GM12878 (cell line): ENCODE results near the gene MAL. TPM values are rescaled to one million over a fixed set of nuclear protein-coding genes. Genes with fewer than 3 reads are reported as not detected.
A peak's percentile ranks its signal among the peaks of the same experiment; 100 is the strongest.

ENCODE experiments used
- BMI1 ChIP-seq: fragments of 450-650 bp; IDR thresholded peaks from 2 replicates; pipeline ENCODE4 v1.6.1; 2016; ENCODE audit warnings: mild to moderate bottlenecking, moderate library complexity, borderline replicate concordance
- CBX5 ChIP-seq: sonication (generic); IDR thresholded peaks from 2 replicates; pipeline ENCODE4 v1.6.1; 2016; ENCODE audit warnings: low read depth, moderate library complexity, mild to moderate bottlenecking, inconsistent platforms
- CEBPB ChIP-seq, 2 experiments: fragments of 150-350 bp in 1 of 2; IDR thresholded peaks; 2 replicates each; pipeline ENCODE4 v1.6.1; 2012 to 2014; ENCODE audit warnings: low read depth in 2 of 2, low read length in 2 of 2, borderline replicate concordance in 1 of 2, inconsistent platforms in 1 of 2
- CHD4 ChIP-seq: fragments of 200-600 bp; sonication (generic); IDR thresholded peaks from 2 replicates; pipeline ENCODE4 v1.6.1; 2016; ENCODE audit warnings: mild to moderate bottlenecking
- DPF2 ChIP-seq: fragments of 450-650 bp; IDR thresholded peaks from 2 replicates; pipeline ENCODE4 v1.6.1; 2017; ENCODE audit warnings: mild to moderate bottlenecking
- EP300 ChIP-seq, 2 experiments: fragments of 150-350 bp in 1 of 2; IDR thresholded peaks; 2 replicates each; pipeline ENCODE4 v1.6.1; 2011 to 2012; ENCODE audit warnings: low read depth in 2 of 2, low read length in 2 of 2, borderline replicate concordance in 1 of 2, improper control_type of control experiment in 1 of 2, inconsistent platforms in 1 of 2; ENCODE audit not compliant: control insufficient read depth in 1 of 2
- HDAC2 ChIP-seq: fragments of 200-600 bp; sonication (generic); IDR thresholded peaks from 2 replicates; pipeline ENCODE4 v1.6.1; 2017
- MTA3 ChIP-seq: IDR thresholded peaks from 2 replicates; pipeline ENCODE4 v1.6.1; 2012; ENCODE audit warnings: low read length, inconsistent platforms, borderline replicate concordance
- POLR2AphosphoS2 ChIP-seq: IDR thresholded peaks from 2 replicates; pipeline ENCODE4 v1.6.1; 2011; ENCODE audit warnings: low read depth, mild to moderate bottlenecking, low read length, improper control_type of control experiment, moderate library complexity
- POLR2AphosphoS5 ChIP-seq: IDR thresholded peaks from 2 replicates; pipeline ENCODE4 v1.6.1; 2011; ENCODE audit warnings: mild to moderate bottlenecking, low read length, inconsistent platforms
- RAD51 ChIP-seq: fragments of 450-650 bp; IDR thresholded peaks from 2 replicates; pipeline ENCODE4 v1.6.1; 2016; ENCODE audit warnings: moderate library complexity, mild to moderate bottlenecking, inconsistent platforms
- SP1 ChIP-seq: IDR thresholded peaks from one replicate; pipeline ENCODE4 v1.6.1; 2011; ENCODE audit warnings: low read depth, low read length
- SPI1 ChIP-seq: IDR thresholded peaks from 2 replicates; pipeline ENCODE4 v1.6.1; 2011; ENCODE audit warnings: low read depth, mild to moderate bottlenecking, low read length, moderate library complexity, borderline replicate concordance; ENCODE audit not compliant: insufficient read depth
- SUPT20H ChIP-seq: IDR thresholded peaks from 2 replicates; pipeline ENCODE4 v1.6.1; 2011; ENCODE audit warnings: low read depth, mild to moderate bottlenecking, low read length, moderate library complexity, borderline replicate concordance; ENCODE audit not compliant: control insufficient read depth
- TARDBP ChIP-seq: IDR thresholded peaks from 2 replicates; pipeline ENCODE4 v1.6.1; 2016; ENCODE audit warnings: borderline replicate concordance
- TCF12 ChIP-seq: IDR thresholded peaks from 2 replicates; pipeline ENCODE4 v1.6.1; 2011; ENCODE audit warnings: low read depth, mild to moderate bottlenecking, low read length
- TCF3 ChIP-seq: IDR thresholded peaks from 2 replicates; pipeline ENCODE4 v1.6.1; 2012; ENCODE audit warnings: low read depth, mild to moderate bottlenecking, low read length, borderline replicate concordance; ENCODE audit not compliant: insufficient read depth
- ZBED1 ChIP-seq: IDR thresholded peaks from 2 replicates; pipeline ENCODE4 v1.6.1; 2016; ENCODE audit warnings: borderline replicate concordance
- ZZZ3 ChIP-seq: IDR thresholded peaks from 2 replicates; pipeline ENCODE4 v1.6.1; 2011; ENCODE audit warnings: low read depth; ENCODE audit not compliant: control insufficient read depth, insufficient read length
- polyA plus RNA-seq, 11 experiments: library from polyadenylated mRNA; depleted of rRNA in 4 of 11; unstranded in 6 of 11; stranded (reverse) in 5 of 11; fragments of >200 nt; fragmentation: Nextera tagmentation in 4 of 11; fragmentation: Illumina TruSeq in 1 of 11; extraction: Ambion mirVana in 4 of 11; extraction: Trizol in 1 of 11; gene quantifications; 1 replicate in 1 of 11; 2 replicates in 10 of 11; pipeline versions ENCODE4 v1.2.1 to v1.2.3, GENCODE V29; 2011 to 2016; ENCODE audit warnings: inconsistent platforms in 2 of 11, missing spikeins in 2 of 11, low read depth in 1 of 11
- total RNA-seq, 4 experiments: library from RNA; depleted of rRNA in 3 of 4; stranded (reverse); fragments of >200 nt in 3 of 4; fragmentation: Illumina TruSeq in 1 of 4; extraction: Trizol in 1 of 4; gene quantifications; 2 replicates each; pipeline versions ENCODE4 v1.2.1 to v1.2.3, GENCODE V29; 2013 to 2021
- TF ChIP-seq, protein P1 (sequence below), 3 experiments: IDR thresholded peaks in 2 of 3; conservative IDR thresholded peaks in 1 of 3; 2 replicates each; pipeline ENCODE4 v1.5.1; 2011; ENCODE audit warnings: low read depth in 3 of 3, low read length in 3 of 3, mild to moderate bottlenecking in 3 of 3, control low read depth in 2 of 3, moderate library complexity in 2 of 3, inconsistent platforms in 1 of 3, mixed read lengths in 1 of 3; ENCODE audit not compliant: control insufficient read depth in 2 of 3, insufficient read depth in 1 of 3; ENCODE audit errors: extremely low read depth in 1 of 3
- TF ChIP-seq, protein P2 (sequence below): fragments of 450-650 bp; IDR thresholded peaks from 2 replicates; pipeline ENCODE4 v1.6.1; 2017; ENCODE audit warnings: low read depth, mild to moderate bottlenecking, moderate library complexity
- TF ChIP-seq, protein P3 (sequence below): IDR thresholded peaks from 2 replicates; pipeline ENCODE4 v1.6.1; 2012; ENCODE audit warnings: low read depth, low read length, improper control_type of control experiment
- TF ChIP-seq, protein P4 (sequence below): IDR thresholded peaks from 2 replicates; pipeline ENCODE4 v1.6.1; 2012; ENCODE audit warnings: mild to moderate bottlenecking, low read depth, low read length

MAL gene
- total and polyA plus RNA-seq, 10 of the 15 experiments (the other 5 are each of a cell fraction or from before 2014, with no cell fraction given) = 1.3 to 4.5 (median 1.7) TPM

DNA sequence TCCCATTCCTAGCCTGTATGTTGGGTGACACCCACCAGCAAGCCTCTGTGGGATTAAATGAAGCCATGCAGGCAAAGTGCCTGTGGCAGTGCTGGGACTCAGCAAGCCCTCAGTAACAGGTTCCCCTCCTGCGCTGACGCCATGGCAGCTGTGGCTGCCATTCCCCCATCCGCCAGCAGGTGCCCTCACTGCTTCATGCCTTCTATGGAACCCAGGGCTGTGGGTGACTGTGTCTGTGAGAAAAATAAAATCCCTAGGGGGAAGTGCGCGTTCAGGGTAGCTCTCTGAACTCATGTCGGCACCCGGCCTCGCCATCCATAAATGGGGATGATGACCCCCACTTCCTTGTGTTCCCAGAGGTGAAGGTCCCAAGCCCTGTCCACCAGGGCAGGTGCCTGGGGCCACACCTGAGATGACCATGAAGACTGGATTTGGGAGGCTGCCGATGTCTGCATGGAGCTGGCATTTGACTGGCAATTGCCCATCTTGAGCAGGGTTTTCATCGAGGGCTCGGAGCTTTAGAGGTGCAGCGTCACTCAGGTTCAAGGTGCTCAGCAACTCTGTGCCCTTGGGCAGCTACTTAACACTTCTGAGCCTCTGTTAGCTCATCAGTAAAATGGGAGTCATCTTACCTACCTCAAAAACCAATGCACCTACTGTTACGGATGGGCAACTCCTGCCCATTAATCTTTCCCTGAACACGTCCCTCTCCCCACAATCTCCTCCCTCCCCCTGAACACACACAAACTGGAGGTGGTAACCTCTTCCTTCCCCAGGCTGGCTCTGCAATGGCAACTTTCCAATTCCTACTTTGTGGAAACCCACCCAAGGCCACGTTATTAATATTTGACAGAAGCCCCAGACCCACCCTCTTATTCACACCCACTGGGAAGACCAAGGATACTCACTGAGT lies 2.9 kb upstream of the MAL start (continued):
- TF ChIP-seq POLR2AphosphoS5 (no peak), CHD4 (no peak), MTA3 (no peak), SPI1 (peak; percentile 70), TCF3 (peak; percentile 57; the same call in 1 of the 2 replicates), CEBPB (IDR thresholded peaks at IDR 0.05; ENCODE audit: borderline replicate concordance in 1 of 2, low read depth in 2 of 2, low read length in 2 of 2) (no peak), HDAC2 (no peak), CBX5 (no peak), RAD51 (no peak), SP1 (no peak), POLR2AphosphoS2 (no peak), BMI1 (no peak), ZZZ3 (no peak), DPF2 (peak; percentile 21; the same call in 1 of the 2 replicates), TCF12 (peak; percentile 68; the same call in 1 of the 2 replicates), SUPT20H (no peak), EP300 (IDR thresholded peaks at IDR 0.05; ENCODE audit: borderline replicate concordance in 1 of 2, control insufficient read depth in 1 of 2, low read depth in 2 of 2, low read length in 2 of 2) (no peak), TARDBP (no peak), ZBED1 (no peak)
- TF ChIP-seq, protein P1, sequence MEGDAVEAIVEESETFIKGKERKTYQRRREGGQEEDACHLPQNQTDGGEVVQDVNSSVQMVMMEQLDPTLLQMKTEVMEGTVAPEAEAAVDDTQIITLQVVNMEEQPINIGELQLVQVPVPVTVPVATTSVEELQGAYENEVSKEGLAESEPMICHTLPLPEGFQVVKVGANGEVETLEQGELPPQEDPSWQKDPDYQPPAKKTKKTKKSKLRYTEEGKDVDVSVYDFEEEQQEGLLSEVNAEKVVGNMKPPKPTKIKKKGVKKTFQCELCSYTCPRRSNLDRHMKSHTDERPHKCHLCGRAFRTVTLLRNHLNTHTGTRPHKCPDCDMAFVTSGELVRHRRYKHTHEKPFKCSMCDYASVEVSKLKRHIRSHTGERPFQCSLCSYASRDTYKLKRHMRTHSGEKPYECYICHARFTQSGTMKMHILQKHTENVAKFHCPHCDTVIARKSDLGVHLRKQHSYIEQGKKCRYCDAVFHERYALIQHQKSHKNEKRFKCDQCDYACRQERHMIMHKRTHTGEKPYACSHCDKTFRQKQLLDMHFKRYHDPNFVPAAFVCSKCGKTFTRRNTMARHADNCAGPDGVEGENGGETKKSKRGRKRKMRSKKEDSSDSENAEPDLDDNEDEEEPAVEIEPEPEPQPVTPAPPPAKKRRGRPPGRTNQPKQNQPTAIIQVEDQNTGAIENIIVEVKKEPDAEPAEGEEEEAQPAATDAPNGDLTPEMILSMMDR (IDR thresholded peaks at IDR 0.05 in 2 of 3, conservative IDR thresholded peaks at IDR 0.05 in 1 of 3; ENCODE audit: control insufficient read depth in 2 of 3, extremely low read depth in 1 of 3, insufficient read depth in 1 of 3, low read depth in 3 of 3, low read length in 3 of 3) = peak; percentile 97 to 99 (median 99); a peak in 5 of 6 replicates
- TF ChIP-seq, protein P2, sequence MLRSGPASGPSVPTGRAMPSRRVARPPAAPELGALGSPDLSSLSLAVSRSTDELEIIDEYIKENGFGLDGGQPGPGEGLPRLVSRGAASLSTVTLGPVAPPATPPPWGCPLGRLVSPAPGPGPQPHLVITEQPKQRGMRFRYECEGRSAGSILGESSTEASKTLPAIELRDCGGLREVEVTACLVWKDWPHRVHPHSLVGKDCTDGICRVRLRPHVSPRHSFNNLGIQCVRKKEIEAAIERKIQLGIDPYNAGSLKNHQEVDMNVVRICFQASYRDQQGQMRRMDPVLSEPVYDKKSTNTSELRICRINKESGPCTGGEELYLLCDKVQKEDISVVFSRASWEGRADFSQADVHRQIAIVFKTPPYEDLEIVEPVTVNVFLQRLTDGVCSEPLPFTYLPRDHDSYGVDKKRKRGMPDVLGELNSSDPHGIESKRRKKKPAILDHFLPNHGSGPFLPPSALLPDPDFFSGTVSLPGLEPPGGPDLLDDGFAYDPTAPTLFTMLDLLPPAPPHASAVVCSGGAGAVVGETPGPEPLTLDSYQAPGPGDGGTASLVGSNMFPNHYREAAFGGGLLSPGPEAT = no peak; the same call in 1 of the 2 replicates
- TF ChIP-seq, protein P3, sequence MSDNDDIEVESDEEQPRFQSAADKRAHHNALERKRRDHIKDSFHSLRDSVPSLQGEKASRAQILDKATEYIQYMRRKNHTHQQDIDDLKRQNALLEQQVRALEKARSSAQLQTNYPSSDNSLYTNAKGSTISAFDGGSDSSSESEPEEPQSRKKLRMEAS = no peak
- TF ChIP-seq, protein P4, sequence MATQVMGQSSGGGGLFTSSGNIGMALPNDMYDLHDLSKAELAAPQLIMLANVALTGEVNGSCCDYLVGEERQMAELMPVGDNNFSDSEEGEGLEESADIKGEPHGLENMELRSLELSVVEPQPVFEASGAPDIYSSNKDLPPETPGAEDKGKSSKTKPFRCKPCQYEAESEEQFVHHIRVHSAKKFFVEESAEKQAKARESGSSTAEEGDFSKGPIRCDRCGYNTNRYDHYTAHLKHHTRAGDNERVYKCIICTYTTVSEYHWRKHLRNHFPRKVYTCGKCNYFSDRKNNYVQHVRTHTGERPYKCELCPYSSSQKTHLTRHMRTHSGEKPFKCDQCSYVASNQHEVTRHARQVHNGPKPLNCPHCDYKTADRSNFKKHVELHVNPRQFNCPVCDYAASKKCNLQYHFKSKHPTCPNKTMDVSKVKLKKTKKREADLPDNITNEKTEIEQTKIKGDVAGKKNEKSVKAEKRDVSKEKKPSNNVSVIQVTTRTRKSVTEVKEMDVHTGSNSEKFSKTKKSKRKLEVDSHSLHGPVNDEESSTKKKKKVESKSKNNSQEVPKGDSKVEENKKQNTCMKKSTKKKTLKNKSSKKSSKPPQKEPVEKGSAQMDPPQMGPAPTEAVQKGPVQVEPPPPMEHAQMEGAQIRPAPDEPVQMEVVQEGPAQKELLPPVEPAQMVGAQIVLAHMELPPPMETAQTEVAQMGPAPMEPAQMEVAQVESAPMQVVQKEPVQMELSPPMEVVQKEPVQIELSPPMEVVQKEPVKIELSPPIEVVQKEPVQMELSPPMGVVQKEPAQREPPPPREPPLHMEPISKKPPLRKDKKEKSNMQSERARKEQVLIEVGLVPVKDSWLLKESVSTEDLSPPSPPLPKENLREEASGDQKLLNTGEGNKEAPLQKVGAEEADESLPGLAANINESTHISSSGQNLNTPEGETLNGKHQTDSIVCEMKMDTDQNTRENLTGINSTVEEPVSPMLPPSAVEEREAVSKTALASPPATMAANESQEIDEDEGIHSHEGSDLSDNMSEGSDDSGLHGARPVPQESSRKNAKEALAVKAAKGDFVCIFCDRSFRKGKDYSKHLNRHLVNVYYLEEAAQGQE = no peak
